Ecto neural progenitor cell (in vitro differentiated cells): ENCODE measurements around the gene LEKR1.
"Not testable (repeated sequence)": the region's sequence is repeated elsewhere in the genome, so short reads cannot be mapped to it uniquely, and the experiment has no call there.

Experiments used
- DNase-seq: peaks from one replicate; pipeline ENCODE4 v3.0.0-alpha.2; 2018; ENCODE audit warnings: low spot score

LEKR1 gene

GRCh38 chr3:156837115-156837514, 11.0 kb downstream of the LEKR1 start:
- DNase-seq, result no peak

- no peak for DNase-seq
Measured at GRCh38 chr3:156838035-156838434, 11.9 kb downstream of the LEKR1 start.

- DNase-seq, result no peak
Measured at GRCh38 chr3:156840826-156841689, 14.9 kb downstream of the LEKR1 start.

DNA sequence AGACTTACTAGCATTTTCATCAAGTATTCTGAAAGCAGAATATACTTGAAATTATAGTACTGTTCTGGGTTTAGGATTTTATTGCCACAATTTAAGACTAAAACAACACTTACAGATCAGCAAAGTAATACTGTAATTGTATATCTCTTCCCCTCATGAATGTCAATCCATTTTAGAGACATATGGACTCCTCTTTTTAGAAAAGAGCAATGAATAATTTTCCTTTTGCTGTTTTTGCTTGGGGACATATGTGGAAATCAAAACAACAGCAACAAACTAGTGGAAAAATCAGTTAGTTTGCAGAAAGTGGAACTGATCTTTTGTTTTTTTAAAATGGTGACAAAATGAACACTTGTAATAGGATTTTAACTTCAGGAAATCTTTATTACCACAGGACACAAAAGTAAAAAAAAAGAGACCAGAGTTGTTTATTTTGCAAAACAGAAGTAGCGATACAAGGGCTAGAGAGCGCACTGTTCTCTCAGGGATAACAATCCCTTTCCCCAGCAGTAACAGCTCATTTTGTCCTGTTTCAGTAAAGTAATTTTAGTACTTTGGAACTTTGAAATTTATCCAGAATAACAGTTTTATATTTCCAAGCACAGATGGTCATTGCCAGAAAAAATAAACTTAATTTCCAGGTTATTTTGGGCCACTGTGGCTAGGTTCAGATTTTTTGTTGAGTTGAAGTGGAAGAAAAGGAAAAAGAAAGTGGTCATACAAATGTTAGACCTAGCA, 17.1 kb downstream of the LEKR1 start:
- no peak for DNase-seq

DNA sequence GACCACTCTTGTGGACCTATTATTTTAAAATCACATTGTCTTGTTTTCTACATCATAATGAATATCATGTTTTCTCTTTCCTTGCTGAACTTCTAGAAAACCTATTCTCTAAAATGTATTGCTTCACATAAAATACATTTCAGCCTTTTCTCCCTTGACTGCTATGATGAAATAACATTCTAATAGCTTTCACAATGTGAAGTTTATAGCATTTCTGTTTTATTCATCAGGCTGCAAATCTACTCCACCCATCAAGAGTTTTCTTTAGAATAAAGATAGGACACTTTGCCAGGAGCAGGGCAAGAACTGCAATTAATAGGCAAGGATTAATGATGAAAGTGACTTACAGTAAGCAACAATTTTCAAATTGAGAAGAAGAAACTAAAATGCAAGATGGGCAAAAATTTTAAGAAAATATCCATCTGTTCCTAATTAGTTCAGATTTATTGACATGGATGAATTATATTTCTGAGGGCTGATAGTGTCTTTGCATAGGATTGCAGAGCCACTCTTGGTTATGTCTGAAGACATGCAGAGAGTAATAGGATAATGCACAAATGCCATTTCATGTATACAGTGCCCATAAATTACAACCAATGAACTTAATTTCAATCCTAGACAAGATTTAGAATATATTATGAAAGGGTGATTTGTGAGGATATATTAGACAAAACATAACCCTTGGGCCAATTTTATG, 21.7 kb downstream of the LEKR1 start:
- DNase-seq, result no peak

GRCh38 chr3:156859578-156859977, 33.4 kb downstream of the LEKR1 start:
- DNase-seq, result no peak

DNA sequence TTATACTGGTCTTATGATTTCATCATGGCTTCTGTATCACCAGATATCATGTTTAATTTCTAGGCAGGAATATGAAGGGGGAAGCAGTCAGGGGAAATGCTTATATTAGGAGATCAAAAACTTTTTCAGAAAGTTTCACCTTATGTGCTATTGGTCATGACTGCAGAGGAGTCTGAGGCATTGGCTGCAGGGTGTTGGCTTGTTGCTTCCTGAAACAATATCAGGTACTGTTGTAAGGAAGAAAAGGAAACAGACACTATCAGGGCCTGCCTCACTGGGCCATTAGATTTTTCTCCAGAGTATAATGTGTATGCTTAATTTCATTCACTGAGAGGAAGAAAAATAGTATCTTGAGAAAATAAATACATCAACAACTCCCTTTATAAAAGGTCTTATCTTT, 34.7 kb downstream of the LEKR1 start:
- no peak for DNase-seq

GRCh38 chr3:156862338-156862737, 36.2 kb downstream of the LEKR1 start:
- no peak for DNase-seq

GRCh38 chr3:156865732-156866131, 39.6 kb downstream of the LEKR1 start:
- no peak for DNase-seq

DNA sequence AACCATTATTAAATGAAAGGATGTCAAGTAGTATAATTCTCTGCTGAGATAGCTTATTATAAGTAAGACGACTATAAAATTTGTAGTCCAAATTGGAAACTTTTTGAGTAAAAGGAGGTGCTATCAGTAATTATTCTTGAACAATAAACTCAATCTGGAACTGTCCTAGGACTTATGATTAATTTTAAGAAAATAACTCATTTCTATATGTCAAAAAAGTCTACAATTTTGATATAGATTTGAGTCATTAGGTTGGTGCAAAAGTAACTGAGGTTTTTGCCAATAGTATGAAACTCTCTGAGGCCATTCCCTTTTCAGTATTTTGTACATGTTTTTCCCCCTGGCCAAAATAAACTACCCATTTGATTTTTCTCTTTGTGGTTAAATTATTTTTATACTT, 41.0 kb downstream of the LEKR1 start:
- no peak for DNase-seq

DNA sequence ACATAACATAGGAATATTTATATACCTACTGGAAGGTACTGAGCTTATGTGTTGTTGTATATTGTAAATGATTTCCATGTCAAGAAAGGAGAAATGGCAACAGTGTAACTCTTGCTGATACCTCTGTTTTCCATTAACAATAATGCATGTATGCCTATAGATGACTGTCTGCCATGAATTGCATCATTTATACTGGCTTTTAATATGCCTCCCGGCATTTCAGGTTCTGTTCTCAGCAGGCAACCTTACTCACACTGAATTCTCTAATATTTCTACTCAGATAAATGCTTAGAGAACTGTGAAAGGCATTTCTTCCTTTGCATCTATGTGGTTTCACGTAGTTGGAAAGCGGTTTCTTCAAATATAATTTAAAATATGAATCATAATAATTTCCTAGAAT, 41.8 kb downstream of the LEKR1 start:
- no peak for DNase-seq

GRCh38 chr3:156873906-156874305, 47.8 kb downstream of the LEKR1 start:
- no peak for DNase-seq

GRCh38 chr3:156879491-156879890, 53.3 kb downstream of the LEKR1 start:
- DNase-seq, result not testable (repeated sequence)

- DNase-seq, result no peak
Measured at GRCh38 chr3:156885761-156886160, 59.6 kb downstream of the LEKR1 start.

DNA sequence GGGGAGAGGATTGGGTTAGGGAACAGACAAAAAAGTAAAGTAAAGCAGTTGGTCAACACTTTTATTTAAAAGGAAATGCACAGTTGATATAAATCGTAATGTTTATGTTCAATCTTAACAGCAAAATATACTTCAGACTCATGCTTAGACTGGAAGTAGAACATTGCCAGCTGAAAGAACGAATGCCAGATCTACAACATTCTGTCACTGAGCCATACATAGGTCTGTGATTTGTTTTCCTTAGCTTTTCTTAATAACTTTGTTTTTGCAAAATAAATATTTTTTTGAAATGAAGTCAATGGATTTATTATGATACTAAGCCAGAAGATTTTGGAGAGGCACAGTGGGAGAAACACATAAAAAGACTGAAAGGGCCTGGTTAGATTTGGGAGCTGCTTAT, 62.0 kb downstream of the LEKR1 start:
- no peak for DNase-seq

DNA sequence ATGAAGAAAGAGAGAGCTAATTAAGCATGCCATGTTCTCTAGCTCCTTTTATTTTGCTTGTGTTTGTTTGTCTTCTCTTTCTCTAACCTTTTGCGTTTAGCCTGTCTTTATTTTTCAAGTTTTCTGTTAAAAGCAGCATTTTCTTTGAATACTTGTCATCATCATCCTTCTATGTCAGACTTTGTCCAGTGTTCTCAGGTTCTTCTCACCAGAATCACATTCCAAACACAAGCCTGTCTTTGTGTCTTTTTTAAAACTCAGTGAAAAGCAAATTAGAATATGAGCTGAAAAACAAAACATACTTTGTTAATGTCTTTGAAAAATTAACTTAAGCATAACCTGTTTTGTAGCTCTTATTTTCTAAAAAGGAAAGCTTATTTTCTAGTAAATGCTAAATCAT, 62.4 kb downstream of the LEKR1 start:
- no peak for DNase-seq

DNA sequence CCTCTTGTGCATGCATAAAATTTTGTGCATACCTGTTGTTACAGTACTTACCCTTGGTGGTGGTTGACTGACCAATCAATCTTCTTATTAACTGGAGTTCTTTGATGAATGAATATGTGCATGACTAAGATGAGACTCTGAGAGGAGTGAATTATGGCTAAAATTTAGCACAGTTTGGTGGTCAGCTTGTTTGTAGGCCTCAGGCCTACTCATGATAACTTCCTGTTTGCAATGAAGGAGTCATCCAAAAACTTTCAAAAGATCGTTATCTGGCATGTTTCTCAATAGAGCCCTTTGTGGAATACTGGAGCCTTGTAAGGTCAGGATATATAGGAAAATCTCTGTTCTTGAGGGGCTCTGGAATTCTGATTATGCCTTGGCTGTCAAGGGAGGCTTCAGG, 66.5 kb downstream of the LEKR1 start:
- no peak for DNase-seq

- not testable (repeated sequence) for DNase-seq
Measured at GRCh38 chr3:156895374-156895773, 69.2 kb downstream of the LEKR1 start.

DNA sequence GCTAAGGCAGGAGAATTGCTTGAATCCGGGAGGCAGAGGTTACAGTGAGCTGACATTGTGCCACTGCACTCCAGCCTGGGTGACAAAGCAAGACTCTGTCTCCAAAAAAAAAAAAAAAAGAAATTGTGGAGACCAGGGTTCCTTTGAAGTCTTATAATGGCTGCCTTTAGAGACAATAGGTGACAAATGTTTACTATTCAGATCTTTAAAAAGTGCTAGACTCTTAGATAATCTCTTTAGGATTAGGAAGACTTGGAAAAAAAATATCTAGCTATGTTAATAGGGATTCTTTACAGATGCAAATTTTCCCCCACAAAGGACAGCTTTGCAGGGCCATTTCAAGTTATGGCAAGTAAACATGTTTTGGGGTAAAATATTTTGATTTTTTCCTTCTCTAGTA, 71.7 kb downstream of the LEKR1 start:
- not testable (repeated sequence) for DNase-seq

DNA sequence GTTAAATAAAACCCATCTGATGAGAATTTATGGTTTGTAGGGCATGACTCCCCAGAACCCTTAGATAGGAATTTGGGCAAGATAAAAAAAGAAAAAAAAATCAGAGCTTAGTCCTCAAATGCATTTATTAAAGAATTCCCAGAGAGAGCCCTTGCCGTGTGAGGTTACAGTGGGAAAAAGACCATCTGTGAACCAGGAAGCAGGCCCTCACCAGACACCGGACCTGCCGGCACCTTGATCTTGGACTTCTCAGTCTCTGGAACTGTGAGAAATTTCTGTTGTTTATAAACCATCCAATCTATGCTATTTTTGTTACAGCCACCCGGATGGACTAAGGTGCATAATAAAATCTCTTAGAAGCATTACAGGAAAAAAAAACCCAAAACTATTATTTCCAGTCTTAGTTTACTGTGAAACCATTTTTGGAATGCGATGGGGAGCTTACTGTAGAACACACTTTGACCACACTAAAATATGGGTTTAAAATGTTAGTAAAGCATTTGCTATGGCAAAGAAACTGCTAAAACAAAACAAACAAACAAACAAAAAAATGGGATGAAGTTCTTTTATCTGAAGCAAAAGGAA, 72.2 kb downstream of the LEKR1 start:
- DNase-seq, result no peak

- DNase-seq, result no peak
Measured at GRCh38 chr3:156899951-156900350, 73.8 kb downstream of the LEKR1 start.

DNA sequence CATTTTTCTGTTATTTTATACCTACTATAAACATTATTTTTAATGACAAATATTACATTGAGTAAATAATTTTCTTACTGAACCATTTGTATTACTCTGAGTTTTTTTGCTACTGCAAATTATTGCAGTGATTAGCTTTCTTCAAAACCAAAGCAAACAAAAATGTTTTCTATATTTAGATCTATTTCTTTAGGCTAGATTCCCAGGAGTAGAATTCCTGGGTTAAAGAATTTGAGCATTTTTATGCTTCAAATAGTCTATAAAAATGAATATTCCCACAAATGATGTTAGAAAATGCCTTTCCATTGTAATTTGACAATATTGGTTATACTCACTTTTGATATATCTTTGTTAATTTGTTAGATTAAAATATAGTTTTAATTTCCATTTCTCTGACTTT, 76.8 kb downstream of the LEKR1 start:
- no peak for DNase-seq
